Osteocyte (in vitro differentiated cells): ENCODE results near the gene DIP2C. TPM values are rescaled to one million over a fixed set of nuclear protein-coding genes. Genes with fewer than 3 reads are reported as not detected.

Source experiments
- DNase-seq: peaks from one replicate; pipeline ENCODE4 v3.0.0; 2021; ENCODE audit warnings: mixed read lengths; ENCODE audit not compliant: unreplicated experiment; ENCODE audit errors: extremely low spot score
- H3K27ac Mint-ChIP-seq: one replicate; pipeline ENCODE4 v1.8.0; 2021; ENCODE audit warnings: mild to moderate bottlenecking, mixed read lengths; ENCODE audit not compliant: unreplicated experiment
- H3K27me3 Mint-ChIP-seq: one replicate; pipeline ENCODE4 v1.8.0; 2021; ENCODE audit warnings: mixed read lengths; ENCODE audit not compliant: unreplicated experiment
- H3K36me3 Mint-ChIP-seq: one replicate; pipeline ENCODE4 v1.8.0; 2021; ENCODE audit warnings: mixed read lengths; ENCODE audit not compliant: unreplicated experiment
- H3K4me1 Mint-ChIP-seq: one replicate; pipeline ENCODE4 v1.8.0; 2021; ENCODE audit warnings: mixed read lengths; ENCODE audit not compliant: unreplicated experiment
- H3K4me3 Mint-ChIP-seq: one replicate; pipeline ENCODE4 v1.8.0; 2021; ENCODE audit warnings: mild to moderate bottlenecking, moderate library complexity, mixed read lengths; ENCODE audit not compliant: unreplicated experiment
- H3K9me3 Mint-ChIP-seq: one replicate; pipeline ENCODE4 v1.8.0; 2021; ENCODE audit warnings: mixed read lengths; ENCODE audit not compliant: unreplicated experiment
- total RNA-seq: library from RNA; stranded (reverse); gene quantifications from 2 replicates; pipeline ENCODE4 v1.2.1, GENCODE V29; 2021
- TF ChIP-seq, protein P1 (sequence below): fragments of 200-600 bp; sonication (generic); IDR thresholded peaks from 2 replicates; pipeline ENCODE4 v1.5.0; 2021; ENCODE audit warnings: antibody characterized with exemption, mild to moderate bottlenecking, moderate library complexity

Gene DIP2C
- total RNA-seq, 1 donor from 2014 or later: 36.8 TPM

DNA sequence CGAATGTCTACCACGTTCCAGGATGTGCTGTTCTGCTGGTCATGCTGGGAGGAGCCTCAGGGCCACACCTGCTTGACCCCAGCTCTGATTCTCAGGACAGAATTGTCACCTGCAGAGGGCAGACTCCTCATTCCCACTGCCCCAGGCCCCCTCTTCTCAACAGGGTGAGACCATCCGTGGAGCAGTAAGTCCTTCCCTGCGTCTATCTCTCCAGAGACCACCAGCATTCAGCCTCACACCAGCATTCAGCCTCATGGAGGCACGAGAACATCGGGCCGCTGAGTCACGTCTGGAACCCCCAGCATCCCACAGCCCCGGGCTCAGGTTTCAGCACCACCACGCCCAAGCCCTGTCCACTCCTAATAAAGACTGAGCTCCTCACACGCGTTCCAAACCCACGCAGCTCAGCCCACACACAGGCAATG lies 273.4 kb downstream of the DIP2C start:
- no peak for DNase-seq
- Mint-ChIP-seq H3K27me3 (no peaks in the 10 kb centered on the region), H3K27ac (no peak overlapping the region), H3K4me1 (peaks cover 5% of the 10 kb centered on the region), H3K4me3 (no peak overlapping the region), H3K36me3 (peaks cover 18% of the 10 kb centered on the region), H3K9me3 (no peaks in the 10 kb centered on the region)
- TF ChIP-seq, protein P1, sequence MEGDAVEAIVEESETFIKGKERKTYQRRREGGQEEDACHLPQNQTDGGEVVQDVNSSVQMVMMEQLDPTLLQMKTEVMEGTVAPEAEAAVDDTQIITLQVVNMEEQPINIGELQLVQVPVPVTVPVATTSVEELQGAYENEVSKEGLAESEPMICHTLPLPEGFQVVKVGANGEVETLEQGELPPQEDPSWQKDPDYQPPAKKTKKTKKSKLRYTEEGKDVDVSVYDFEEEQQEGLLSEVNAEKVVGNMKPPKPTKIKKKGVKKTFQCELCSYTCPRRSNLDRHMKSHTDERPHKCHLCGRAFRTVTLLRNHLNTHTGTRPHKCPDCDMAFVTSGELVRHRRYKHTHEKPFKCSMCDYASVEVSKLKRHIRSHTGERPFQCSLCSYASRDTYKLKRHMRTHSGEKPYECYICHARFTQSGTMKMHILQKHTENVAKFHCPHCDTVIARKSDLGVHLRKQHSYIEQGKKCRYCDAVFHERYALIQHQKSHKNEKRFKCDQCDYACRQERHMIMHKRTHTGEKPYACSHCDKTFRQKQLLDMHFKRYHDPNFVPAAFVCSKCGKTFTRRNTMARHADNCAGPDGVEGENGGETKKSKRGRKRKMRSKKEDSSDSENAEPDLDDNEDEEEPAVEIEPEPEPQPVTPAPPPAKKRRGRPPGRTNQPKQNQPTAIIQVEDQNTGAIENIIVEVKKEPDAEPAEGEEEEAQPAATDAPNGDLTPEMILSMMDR: peak; percentile 10

DNA sequence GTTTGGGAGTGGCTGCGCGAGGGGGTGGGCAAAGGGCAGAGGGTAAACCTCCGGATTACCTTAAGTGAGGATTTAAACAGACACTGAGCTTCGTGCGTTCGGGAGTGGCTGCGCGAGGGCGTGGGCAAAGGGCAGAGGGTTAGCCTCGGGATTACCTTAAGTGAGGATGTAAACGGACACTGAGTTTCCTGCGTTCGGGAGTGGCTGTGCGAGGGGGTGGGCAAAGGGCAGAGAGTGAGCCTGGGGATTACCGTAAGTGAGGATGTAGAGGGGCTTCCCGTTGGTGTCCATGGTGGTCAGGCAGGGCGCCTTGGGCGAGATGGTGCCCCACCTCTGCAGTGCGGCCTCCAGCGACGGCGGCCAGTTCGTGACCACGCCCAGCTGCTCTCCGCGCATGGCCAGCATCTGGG lies 275.8 kb downstream of the DIP2C start:
- no peaks in the 10 kb centered on the region for H3K4me1 Mint-ChIP-seq
- H3K4me3 Mint-ChIP-seq: no peak overlapping the region
- H3K27ac Mint-ChIP-seq: no peak overlapping the region
- H3K36me3 Mint-ChIP-seq: peaks cover 26% of the 10 kb centered on the region
- TF ChIP-seq, protein P1: no peak
- DNase-seq: no peak
- H3K27me3 Mint-ChIP-seq: no peaks in the 10 kb centered on the region
- H3K9me3 Mint-ChIP-seq: no peaks in the 10 kb centered on the region

DNA sequence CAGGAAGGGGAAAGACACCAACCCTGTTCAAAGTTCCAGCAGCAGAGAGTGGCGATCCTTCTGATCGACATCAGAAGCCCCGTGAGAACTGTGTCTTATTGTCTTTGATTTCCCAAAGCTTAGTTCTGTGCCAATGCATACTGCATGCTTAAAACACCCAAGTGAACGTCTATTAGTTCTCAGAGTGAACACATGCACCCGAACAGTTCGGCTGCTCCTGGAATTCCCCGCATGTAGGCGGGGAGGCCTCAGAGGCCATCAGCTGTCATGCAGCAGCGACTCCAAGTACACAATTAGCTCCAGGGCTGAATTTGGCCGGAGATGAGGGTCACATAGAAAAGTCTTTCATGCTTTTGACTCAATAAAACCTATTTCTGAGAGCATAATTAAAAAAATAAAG lies 277.4 kb downstream of the DIP2C start:
- Mint-ChIP-seq H3K9me3 (no peaks in the 10 kb centered on the region), H3K27me3 (no peaks in the 10 kb centered on the region), H3K27ac (no peak overlapping the region), H3K4me1 (no peaks in the 10 kb centered on the region), H3K4me3 (no peak overlapping the region), H3K36me3 (peaks cover 39% of the 10 kb centered on the region)
- TF ChIP-seq, protein P1: no peak
- DNase-seq: no peak

DNA sequence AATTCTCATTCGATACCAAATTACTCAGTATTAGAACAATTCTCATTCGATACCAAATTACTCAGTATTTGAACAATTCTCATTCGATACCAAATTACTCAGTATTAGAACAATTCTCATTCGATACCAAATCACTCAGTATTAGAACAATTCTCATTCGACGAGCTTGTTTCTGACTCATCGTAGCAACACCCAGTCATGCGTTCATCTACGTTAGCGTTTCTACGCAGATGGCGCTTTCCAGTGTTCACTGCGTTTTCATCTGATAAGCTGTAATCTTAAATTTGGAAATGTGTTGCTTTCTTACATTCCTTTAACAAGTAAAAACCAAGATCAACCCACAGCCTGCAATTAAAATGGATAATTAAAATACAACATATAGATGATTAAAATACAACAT lies 277.9 kb downstream of the DIP2C start:
- no peaks in the 10 kb centered on the region for H3K27me3 Mint-ChIP-seq
- no peak for DNase-seq

DNA sequence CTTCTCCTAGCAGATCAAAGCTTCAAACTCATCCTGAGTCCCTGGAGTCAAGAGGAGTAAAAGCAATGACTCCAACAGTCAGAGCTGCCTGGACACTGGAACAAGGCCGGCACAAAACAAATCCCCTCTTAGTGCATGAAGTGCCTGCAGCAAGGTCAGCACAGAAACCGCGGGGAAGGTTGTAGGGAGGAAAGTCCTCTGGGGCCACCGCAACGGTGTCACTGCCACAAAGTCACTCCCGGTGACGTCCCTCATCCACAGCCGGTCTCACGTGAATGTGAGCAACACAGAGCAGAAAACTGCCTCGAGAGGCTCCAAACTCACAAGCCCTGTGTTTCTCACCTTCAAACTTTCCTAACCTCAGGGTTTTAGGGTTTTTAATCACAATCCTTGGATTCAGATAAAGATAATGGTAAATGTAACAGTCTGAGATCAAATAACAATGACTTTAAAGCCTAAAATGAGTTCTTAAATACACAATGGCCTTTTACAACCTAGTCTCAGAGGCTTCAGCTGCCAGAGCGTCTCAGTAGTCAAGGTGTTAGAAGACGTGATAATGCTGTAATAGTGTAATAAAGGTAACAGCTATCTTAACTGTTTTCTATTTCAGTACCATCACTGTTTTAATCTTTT lies 279.9 kb downstream of the DIP2C start:
- Mint-ChIP-seq H3K27ac (no peak overlapping the region), H3K4me3 (no peak overlapping the region), H3K4me1 (peaks cover 17% of the 10 kb centered on the region), H3K9me3 (no peaks in the 10 kb centered on the region), H3K27me3 (no peaks in the 10 kb centered on the region), H3K36me3 (peaks cover 49% of the 10 kb centered on the region)
- TF ChIP-seq, protein P1: no peak
- no peak for DNase-seq

More for the DNA sequence above, 277.9 kb downstream of the DIP2C start:
- Mint-ChIP-seq H3K4me3 (no peak overlapping the region), H3K4me1 (no peaks in the 10 kb centered on the region), H3K27ac (no peak overlapping the region), H3K36me3 (peaks cover 44% of the 10 kb centered on the region), H3K9me3 (no peaks in the 10 kb centered on the region)
- TF ChIP-seq, protein P1: no peak
